ENCODE measurements around the gene IFT52. TPM values are rescaled to one million over a fixed set of nuclear protein-coding genes. Genes with fewer than 3 reads are reported as not detected.

Gene IFT52
- total RNA-seq, 2 donors from 2014 or later: 5.7 to 8.1 TPM

- Histone ChIP-seq H3K9me3 (no peaks in the 10 kb centered on the region), H3K36me3 (no peaks in the 10 kb centered on the region), H3K27me3 (no peaks in the 10 kb centered on the region), H3K4me3 (no peak overlapping the region), H3K27ac (no peak overlapping the region), H3K4me1 (no peaks in the 10 kb centered on the region)
- no peak for TF ChIP-seq CTCF (IDR thresholded peaks at IDR 0.05)
- no peak for DNase-seq (ENCODE audit: low spot score)
These were observed 26.7 kb upstream of the IFT52 start for GRCh38 chr20:43563991-43564390.

GRCh38 chr20:43564455-43564854 lies 26.3 kb upstream of the IFT52 start:
- no peaks in the 10 kb centered on the region for H3K36me3 ChIP-seq
- no peaks in the 10 kb centered on the region for H3K4me1 ChIP-seq
- H3K4me3 ChIP-seq: no peak overlapping the region
- no peak for TF ChIP-seq CTCF (IDR thresholded peaks at IDR 0.05)
- DNase-seq (ENCODE audit: low spot score): no peak
- no peak overlapping the region for H3K27ac ChIP-seq
- H3K9me3 ChIP-seq: no peaks in the 10 kb centered on the region
- H3K27me3 ChIP-seq: no peaks in the 10 kb centered on the region

GRCh38 chr20:43564993-43565757 lies 25.6 kb upstream of the IFT52 start:
- DNase-seq (ENCODE audit: low spot score): no peak
- Histone ChIP-seq H3K4me1 (no peaks in the 10 kb centered on the region), H3K9me3 (no peaks in the 10 kb centered on the region), H3K27ac (no peak overlapping the region), H3K4me3 (no peak overlapping the region), H3K36me3 (no peaks in the 10 kb centered on the region), H3K27me3 (no peaks in the 10 kb centered on the region)
- no peak for TF ChIP-seq CTCF (IDR thresholded peaks at IDR 0.05)

DNA sequence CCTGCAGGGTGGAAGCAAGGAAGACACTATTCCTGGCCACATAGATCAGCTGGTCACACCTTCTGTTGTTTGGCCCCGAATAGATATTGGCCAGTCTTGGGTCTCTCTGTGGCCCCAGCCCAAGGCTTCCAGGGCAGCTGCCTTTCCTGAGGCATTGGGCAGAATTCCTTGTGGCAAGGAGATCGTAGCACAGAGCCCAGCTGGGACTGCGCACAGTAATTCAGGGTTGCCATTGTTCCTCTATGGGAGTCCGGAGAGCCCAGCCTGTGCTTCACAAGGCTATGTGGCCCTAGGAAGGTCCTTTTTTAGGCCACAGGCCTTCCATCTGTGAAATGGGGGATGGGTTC lies 25.0 kb upstream of the IFT52 start:
- Histone ChIP-seq H3K27me3 (no peaks in the 10 kb centered on the region), H3K4me3 (no peak overlapping the region), H3K36me3 (no peaks in the 10 kb centered on the region), H3K9me3 (no peaks in the 10 kb centered on the region), H3K4me1 (no peaks in the 10 kb centered on the region), H3K27ac (no peak overlapping the region)
- TF ChIP-seq CTCF (IDR thresholded peaks at IDR 0.05): no peak
- DNase-seq (ENCODE audit: low spot score): no peak

- H3K27me3 ChIP-seq: no peaks in the 10 kb centered on the region
- no peaks in the 10 kb centered on the region for H3K36me3 ChIP-seq
- no peak for TF ChIP-seq CTCF (IDR thresholded peaks at IDR 0.05)
- no peaks in the 10 kb centered on the region for H3K9me3 ChIP-seq
- no peak overlapping the region for H3K4me3 ChIP-seq
- H3K27ac ChIP-seq: no peak overlapping the region
- DNase-seq (ENCODE audit: low spot score): no peak
- no peaks in the 10 kb centered on the region for H3K4me1 ChIP-seq
These were observed 23.3 kb upstream of the IFT52 start for GRCh38 chr20:43567477-43567876.

DNA sequence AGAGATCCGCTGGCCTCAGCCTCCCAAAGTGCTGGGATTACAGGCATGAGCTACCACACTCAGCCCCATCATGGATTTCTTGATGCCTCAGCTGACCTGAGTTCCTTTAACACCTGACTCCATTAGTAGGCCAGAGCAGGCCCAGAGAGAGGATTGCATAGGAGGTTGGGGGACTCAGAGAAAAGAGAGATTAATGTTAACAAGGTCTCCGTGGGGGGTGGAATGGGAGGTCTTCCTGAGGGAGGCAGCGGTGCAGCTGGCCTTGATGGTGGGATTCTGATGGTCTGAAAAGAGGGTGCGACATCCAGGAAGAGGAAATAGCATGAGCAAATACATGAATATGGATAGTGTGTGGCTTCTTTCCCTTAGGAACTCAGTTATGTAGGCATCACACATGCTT lies 22.0 kb upstream of the IFT52 start:
- no peaks in the 10 kb centered on the region for H3K27me3 ChIP-seq
- H3K27ac ChIP-seq: no peak overlapping the region
- no peaks in the 10 kb centered on the region for H3K4me1 ChIP-seq
- H3K9me3 ChIP-seq: no peaks in the 10 kb centered on the region
- DNase-seq (ENCODE audit: low spot score): no peak
- H3K36me3 ChIP-seq: no peaks in the 10 kb centered on the region
- no peak overlapping the region for H3K4me3 ChIP-seq
- TF ChIP-seq CTCF (IDR thresholded peaks at IDR 0.05): no peak
